NK-92 treated with Interleukin-12 subunit alpha and Interleukin-12 subunit beta, amount 100 ng/mL, for 24 hours (cell line): ENCODE results near the gene ITLN1.
"Not testable (repeated sequence)": the region's sequence is repeated elsewhere in the genome, so short reads cannot be mapped to it uniquely, and the experiment has no call there.

Source experiments
- DNase-seq: peaks from one replicate; lab custom pipeline; 2025; lab: John Stamatoyannopoulos, UW

The ITLN1 gene

GRCh38 chr1:160885042-160885441 is at the start of gene ITLN1:
Gene ITLN1, minus strand, starts transcription at chr1:160885180. Its CDS starts 303 bp downstream, at chr1:160884877.
- no peak for DNase-seq

GRCh38 chr1:160933305-160933704 is 48.3 kb upstream of the ITLN1 start:
- not testable (repeated sequence) for DNase-seq

DNA sequence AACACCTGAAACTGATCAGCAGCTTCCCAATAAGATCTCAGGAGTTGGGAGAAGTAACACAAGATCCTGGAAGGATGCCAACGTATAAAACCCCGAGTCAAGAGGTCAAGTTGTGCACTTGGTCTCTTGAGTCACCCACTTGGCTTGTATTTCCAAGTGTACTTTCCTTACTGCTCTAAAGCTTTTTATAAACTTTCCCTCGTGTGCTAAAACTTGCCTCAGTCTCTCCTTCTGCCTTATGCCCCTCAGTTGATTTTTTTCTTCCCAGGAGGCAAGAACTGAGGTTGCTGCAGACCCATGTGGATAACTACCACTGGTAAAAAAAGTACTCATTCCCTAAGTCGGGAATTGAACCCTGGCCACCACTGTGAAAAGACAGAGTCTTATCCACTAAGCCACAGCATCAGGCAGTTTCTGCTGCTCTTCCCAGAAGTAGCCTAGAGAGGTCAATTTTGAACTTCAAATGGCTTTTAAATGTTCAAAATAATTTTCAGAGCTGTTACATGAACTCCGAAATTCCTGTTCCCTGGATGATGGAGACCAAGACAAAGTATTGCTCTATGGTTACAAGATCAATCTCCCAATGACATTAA is 40.8 kb upstream of the ITLN1 start:
- no peak for DNase-seq

DNA sequence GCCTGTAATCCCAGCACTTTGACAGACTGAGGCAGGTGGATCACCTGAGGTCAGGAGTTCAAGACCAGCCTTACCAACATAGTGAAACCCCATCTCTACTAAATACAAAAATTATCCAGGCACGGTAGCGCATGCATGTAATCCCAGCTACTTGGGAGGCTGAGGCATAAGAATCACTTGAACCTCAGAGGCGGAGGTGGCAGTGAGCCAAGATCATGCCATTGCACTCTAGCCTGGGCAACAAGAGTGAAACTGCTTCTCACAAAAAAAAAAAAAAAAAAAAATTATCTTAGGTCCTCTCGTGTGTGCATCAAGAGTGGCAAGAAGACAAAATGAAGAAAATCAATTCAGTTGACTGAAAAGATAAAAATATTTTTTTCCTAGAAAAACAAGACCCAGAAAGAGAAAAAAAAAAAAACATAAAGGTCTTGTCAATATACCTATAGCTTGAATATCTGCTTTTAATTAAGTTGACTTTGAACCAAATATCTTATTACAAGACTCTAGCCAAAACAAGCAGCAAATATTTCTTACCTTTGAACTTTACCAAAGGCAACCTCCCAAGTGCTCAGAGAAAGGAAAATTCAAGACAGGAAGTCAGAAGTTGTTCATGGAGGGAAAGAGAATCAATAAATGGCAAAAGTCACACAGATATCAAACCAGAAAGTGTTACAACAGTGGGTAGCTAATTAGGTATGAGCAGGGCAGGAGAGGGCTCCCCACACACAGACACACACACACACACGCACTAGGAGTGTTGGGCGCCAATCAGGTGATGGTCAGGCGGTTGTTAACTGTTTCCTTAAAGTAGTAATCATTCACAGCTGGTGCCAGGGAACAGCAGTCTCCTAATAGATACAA is 40.0 kb upstream of the ITLN1 start:
- no peak for DNase-seq

- DNase-seq, result no peak
Observed at GRCh38 chr1:160916666-160917065, 31.7 kb upstream of the ITLN1 start.

DNA sequence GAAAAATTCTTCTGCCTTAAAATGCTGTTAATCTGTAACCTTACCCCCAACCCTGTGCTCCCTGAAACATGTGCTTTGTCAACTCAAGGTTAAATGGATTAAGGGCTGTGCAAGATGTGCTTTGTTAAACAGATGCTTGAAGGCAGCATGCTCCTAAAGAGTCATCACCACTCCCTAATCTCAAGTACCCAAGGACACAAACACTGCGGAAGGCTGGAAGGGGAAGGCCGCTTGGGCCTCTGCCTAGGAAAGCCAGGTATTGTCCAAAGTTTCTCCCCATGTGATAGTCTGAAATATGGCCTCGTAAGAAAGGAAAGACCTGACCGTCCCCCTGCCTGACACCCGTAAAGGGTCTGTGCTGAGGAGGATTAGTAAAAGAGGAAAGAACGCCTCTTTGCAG is 28.2 kb upstream of the ITLN1 start:
- DNase-seq, result not testable (repeated sequence)

DNA sequence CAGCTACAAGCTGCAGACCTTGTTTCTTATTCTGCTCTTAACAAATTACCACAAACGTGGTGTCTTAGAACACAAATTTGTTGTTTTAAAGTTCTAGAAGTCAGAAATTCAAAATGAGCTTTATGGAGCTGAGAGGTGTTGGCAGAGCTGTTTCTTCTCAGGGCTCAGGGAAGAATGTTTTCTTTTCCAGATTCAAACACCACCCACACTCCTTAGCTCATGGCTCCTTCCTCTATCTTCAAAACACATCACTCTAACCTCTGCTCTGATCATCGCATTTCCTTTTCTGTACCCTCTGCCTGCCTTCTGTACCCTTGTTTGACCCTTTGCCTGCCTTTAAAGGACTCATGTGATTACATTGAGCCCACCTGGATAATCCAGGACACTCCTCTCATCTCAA is 26.9 kb upstream of the ITLN1 start:
- no peak for DNase-seq

- no peak for DNase-seq
Observed at GRCh38 chr1:160911441-160911840, 26.5 kb upstream of the ITLN1 start.

DNA sequence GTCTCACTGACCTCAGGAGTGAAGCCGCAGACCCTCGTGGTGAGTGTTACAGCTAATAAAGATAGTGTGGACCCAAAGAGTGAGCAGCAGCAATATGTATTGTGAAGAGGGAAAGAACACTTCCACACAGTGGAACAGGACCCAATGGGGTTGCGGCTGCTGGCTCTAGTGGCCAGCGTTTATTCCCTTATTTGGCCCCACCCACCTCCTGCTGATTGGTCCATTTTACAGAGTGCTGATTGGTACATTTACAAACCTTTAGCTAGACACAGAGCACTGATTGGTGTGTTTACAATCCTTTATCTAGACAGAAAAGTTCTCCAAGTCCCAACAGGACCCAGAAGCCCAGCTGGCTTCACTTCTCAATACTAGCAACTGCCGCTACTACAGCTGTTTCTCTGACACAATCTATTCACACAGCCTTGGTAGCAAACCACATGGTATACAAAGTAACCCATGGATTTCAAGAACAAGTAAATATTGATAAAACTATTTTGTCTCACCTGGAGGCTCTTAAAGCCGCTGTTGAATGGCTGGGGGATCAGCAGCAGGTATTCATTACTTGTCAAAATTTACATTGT is 25.3 kb upstream of the ITLN1 start:
- no peak for DNase-seq

- DNase-seq, result no peak
Observed at GRCh38 chr1:160907976-160908375, 23.0 kb upstream of the ITLN1 start.

GRCh38 chr1:160905617-160905989 is 20.6 kb upstream of the ITLN1 start:
- no peak for DNase-seq

- DNase-seq, result no peak
Observed at GRCh38 chr1:160904783-160905616, 20.0 kb upstream of the ITLN1 start.

DNA sequence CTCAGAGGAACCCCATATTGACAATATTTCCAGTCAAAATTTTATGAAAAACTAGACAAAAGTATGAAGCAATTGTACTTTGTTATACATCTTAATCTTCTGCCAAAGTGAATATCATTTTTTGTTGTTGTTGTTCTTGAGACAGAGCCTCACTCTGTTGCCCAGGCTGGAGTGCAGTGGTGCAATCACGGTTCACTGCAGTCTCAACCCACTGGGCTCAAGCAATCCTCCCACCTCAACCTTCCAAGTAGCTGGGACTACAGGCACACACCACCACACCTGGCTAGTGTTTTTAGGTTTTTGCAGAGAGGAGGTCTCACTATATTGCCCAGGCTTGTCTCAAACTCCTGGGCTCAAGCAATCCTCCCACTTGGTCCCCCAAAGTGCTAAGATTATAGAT is 17.3 kb upstream of the ITLN1 start:
- not testable (repeated sequence) for DNase-seq

DNA sequence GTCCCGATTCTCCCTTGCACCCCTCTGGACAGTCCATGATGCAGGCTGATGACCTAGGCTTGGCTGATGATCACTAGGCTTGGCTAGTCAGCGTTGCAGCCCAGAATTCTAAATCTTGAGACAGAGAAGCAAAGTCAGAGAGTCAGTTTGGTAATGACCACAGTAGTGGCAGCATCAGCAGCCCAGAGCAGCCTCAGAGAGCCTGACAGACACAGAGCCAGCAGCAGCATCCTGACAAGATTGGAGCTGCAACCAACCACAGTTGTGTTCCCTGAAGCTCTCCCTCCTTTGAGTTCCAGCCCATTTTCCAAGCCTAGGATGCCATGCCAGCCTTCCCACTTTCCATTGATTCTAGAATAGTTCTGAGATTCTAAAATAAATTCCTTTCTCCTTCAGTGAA is 16.8 kb upstream of the ITLN1 start:
- no peak for DNase-seq

DNA sequence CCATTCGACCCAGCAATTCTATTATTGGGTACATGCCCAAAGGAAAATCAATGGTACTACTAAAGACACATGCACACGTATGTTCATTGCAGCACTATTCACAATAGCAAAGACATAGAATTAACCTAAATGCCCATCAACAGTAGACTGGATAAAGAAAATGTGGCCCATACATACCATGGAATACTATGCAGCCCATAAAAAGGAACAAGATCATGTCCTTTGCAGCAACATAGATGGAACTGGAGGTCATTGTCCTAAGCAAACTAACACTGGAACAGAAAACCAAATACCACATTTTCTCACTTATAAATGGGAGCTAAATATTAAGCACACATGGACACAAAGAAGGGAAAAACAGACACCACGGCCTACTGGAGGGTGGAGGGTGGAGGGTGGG is 15.7 kb upstream of the ITLN1 start:
- DNase-seq, result not testable (repeated sequence)

- not testable (repeated sequence) for DNase-seq
Observed at GRCh38 chr1:160894368-160895135, 9.6 kb upstream of the ITLN1 start.

GRCh38 chr1:160891474-160891873 is 6.5 kb upstream of the ITLN1 start:
- no peak for DNase-seq

- no peak for DNase-seq
Observed at GRCh38 chr1:160888926-160889325, 3.9 kb upstream of the ITLN1 start.

DNA sequence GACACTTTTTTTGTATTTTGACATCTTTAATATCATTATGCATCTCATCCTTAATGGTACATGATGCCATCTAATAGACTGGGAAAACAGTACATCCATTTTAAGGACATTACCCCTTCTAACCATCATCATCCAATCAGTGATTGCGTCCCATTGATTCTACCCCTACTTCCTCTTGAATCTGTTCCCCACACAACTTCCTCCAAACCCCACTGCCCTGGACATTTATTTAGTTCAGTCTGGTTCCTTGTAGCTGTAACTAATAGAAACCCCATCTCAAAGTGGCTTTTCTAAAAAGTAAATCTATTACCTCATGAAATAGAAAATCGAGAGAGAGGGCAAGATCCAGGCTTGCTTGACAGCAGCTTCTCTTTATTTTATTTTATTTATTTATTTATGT is 2.1 kb upstream of the ITLN1 start:
- DNase-seq, result no peak

DNA sequence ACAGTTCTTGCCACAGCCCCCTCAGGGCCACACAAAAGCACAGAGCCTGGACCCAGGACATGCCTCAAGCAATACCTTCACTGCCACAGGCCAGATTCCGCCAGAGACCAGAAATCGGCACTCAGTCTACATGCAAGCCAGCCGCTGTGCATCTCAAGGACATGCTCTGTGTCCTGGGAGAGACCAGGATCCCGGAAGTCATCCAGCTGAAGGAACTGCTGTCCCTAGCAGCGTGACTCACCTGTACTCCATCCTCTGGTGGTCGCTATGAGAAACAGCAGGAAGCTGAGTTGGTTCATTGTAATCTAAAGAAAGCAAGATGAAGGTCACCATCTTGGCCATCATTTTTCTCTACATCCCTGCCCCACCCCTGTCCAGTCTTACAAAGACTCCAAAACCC is 401 bp downstream of the ITLN1 start:
- no peak for DNase-seq
